Glutamatergic neuron (in vitro differentiated cells): ENCODE measurements around the gene WIPF1. TPM values are rescaled to one million over a fixed set of nuclear protein-coding genes. Genes with fewer than 3 reads are reported as not detected.

Experiments
- DNase-seq: peaks from one replicate; pipeline ENCODE4 v3.0.0; 2022
- H3K27ac Mint-ChIP-seq: one replicate; pipeline ENCODE4 v1.8.0; 2020; ENCODE audit warnings: mild to moderate bottlenecking, mixed read lengths, inconsistent platforms; ENCODE audit not compliant: unreplicated experiment
- H3K27me3 Mint-ChIP-seq: one replicate; pipeline ENCODE4 v1.8.0; 2020; ENCODE audit warnings: mild to moderate bottlenecking, moderate library complexity, mixed read lengths, inconsistent platforms; ENCODE audit not compliant: unreplicated experiment
- H3K36me3 Mint-ChIP-seq: one replicate; pipeline ENCODE4 v1.8.0; 2020; ENCODE audit warnings: mild to moderate bottlenecking, mixed read lengths, inconsistent platforms; ENCODE audit not compliant: unreplicated experiment
- H3K4me1 Mint-ChIP-seq: one replicate; pipeline ENCODE4 v1.8.0; 2020; ENCODE audit warnings: mild to moderate bottlenecking, low read depth, mixed read lengths, inconsistent platforms; ENCODE audit not compliant: unreplicated experiment
- H3K4me3 Mint-ChIP-seq: one replicate; pipeline ENCODE4 v1.8.0; 2020; ENCODE audit warnings: mild to moderate bottlenecking, mixed read lengths, inconsistent platforms; ENCODE audit not compliant: unreplicated experiment
- H3K9me3 Mint-ChIP-seq: one replicate; pipeline ENCODE4 v1.8.0; 2020; ENCODE audit warnings: mild to moderate bottlenecking, moderate library complexity, mixed read lengths, inconsistent platforms; ENCODE audit not compliant: unreplicated experiment
- CTCF ChIP-seq: fragments of 200-600 bp; sonication (generic); IDR thresholded peaks from one replicate; pipeline ENCODE4 v1.5.0; 2021; ENCODE audit not compliant: partially characterized antibody, unreplicated experiment
- total RNA-seq: library from RNA; stranded (reverse); fragmentation: NEBNext Ultra II Directional; extraction: Animal tissue kit (Norgen Biotek cat#: 25700); gene quantifications from one replicate; pipeline ENCODE4 v1.2.1, GENCODE V29; 2021; ENCODE audit not compliant: unreplicated experiment

Gene WIPF1
- total RNA-seq, 1 donor from 2014 or later, result 15.5 TPM

- Mint-ChIP-seq H3K9me3 (peaks cover 2% of the 10 kb centered on the region), H3K27me3 (peaks cover 2% of the 10 kb centered on the region), H3K36me3 (no peaks in the 10 kb centered on the region), H3K4me1 (peaks cover 20% of the 10 kb centered on the region), H3K27ac (peak overlapping the region; percentile 95), H3K4me3 (peak overlapping the region; percentile 10)
- TF ChIP-seq CTCF, result no peak
- peak; percentile 27 for DNase-seq
Observed at GRCh38 chr2:174561283-174561971, 36.2 kb downstream of the WIPF1 start.

GRCh38 chr2:174560737-174561136 is 36.9 kb downstream of the WIPF1 start:
- Mint-ChIP-seq H3K27ac (peak overlapping the region; percentile 95), H3K27me3 (peaks cover 2% of the 10 kb centered on the region), H3K4me1 (peaks cover 19% of the 10 kb centered on the region), H3K4me3 (no peak overlapping the region), H3K36me3 (no peaks in the 10 kb centered on the region), H3K9me3 (peaks cover 2% of the 10 kb centered on the region)
- no peak for DNase-seq
- TF ChIP-seq CTCF, result no peak

GRCh38 chr2:174555998-174556397 is 41.6 kb downstream of the WIPF1 start:
- H3K9me3 Mint-ChIP-seq, result no peaks in the 10 kb centered on the region
- H3K27ac Mint-ChIP-seq, result no peak overlapping the region
- H3K27me3 Mint-ChIP-seq, result peaks cover 1% of the 10 kb centered on the region
- DNase-seq, result no peak
- no peak for TF ChIP-seq CTCF
- peaks cover 4% of the 10 kb centered on the region for H3K4me1 Mint-ChIP-seq
- H3K4me3 Mint-ChIP-seq, result no peak overlapping the region
- no peaks in the 10 kb centered on the region for H3K36me3 Mint-ChIP-seq

GRCh38 chr2:174554529-174555150 is 43.0 kb downstream of the WIPF1 start:
- Mint-ChIP-seq H3K4me3 (no peak overlapping the region), H3K9me3 (no peaks in the 10 kb centered on the region), H3K27me3 (peaks cover 1% of the 10 kb centered on the region), H3K4me1 (no peaks in the 10 kb centered on the region), H3K27ac (no peak overlapping the region), H3K36me3 (no peaks in the 10 kb centered on the region)
- TF ChIP-seq CTCF, result no peak
- DNase-seq, result no peak

GRCh38 chr2:174553811-174554493 is 43.7 kb downstream of the WIPF1 start:
- Mint-ChIP-seq H3K27me3 (peaks cover 1% of the 10 kb centered on the region), H3K4me3 (no peak overlapping the region)
- no peak for DNase-seq

More at GRCh38 chr2:174553811-174554493, 43.7 kb downstream of the WIPF1 start:
- no peak for TF ChIP-seq CTCF
- Mint-ChIP-seq H3K9me3 (no peaks in the 10 kb centered on the region), H3K27ac (no peak overlapping the region), H3K36me3 (no peaks in the 10 kb centered on the region), H3K4me1 (no peaks in the 10 kb centered on the region)
